HEK293 (cell line): Measurements from ENCODE around the gene TBCEL.

ENCODE experiments used
- CTCF ChIP-seq: fragments of 450-650 bp; formaldehyde crosslinking; IDR thresholded peaks from 2 replicates; pipeline ENCODE4 v1.5.1; 2016; ENCODE audit warnings: missing biosample characterization, missing genetic modification characterization
- ZBTB1 ChIP-seq: fragments of 450-650 bp; formaldehyde crosslinking; IDR thresholded peaks from 2 replicates; pipeline ENCODE4 v1.5.1; 2016; ENCODE audit warnings: missing biosample characterization, missing genetic modification characterization
- ZBTB7A ChIP-seq: fragments of 450-650 bp; formaldehyde crosslinking; IDR thresholded peaks from 2 replicates; pipeline ENCODE4 v1.5.1; 2016; ENCODE audit warnings: low read depth, missing biosample characterization, missing genetic modification characterization
- ZFP37 ChIP-seq: fragments of 450-650 bp; formaldehyde crosslinking; IDR thresholded peaks from 2 replicates; pipeline ENCODE4 v1.5.1; 2016; ENCODE audit warnings: missing biosample characterization, missing genetic modification characterization
- ZNF18 ChIP-seq: fragments of 450-650 bp; formaldehyde crosslinking; IDR thresholded peaks from 2 replicates; pipeline ENCODE4 v1.5.1; 2016; ENCODE audit warnings: missing biosample characterization, missing genetic modification characterization
- ZNF221 ChIP-seq: fragments of 450-650 bp; formaldehyde crosslinking; IDR thresholded peaks from 2 replicates; pipeline ENCODE4 v1.5.1; 2017; ENCODE audit warnings: missing biosample characterization, missing genetic modification characterization, borderline replicate concordance
- ZNF274 ChIP-seq, 2 experiments: fragments of 200-500 bp in 1 of 2; fragments of 450-650 bp in 1 of 2; sonication (Bioruptor generic) in 1 of 2; formaldehyde crosslinking in 1 of 2; IDR thresholded peaks; 2 replicates each; pipeline versions ENCODE4 v1.5.1 to v1.6.1; 2014 to 2016; ENCODE audit warnings: borderline replicate concordance in 1 of 2, inconsistent platforms in 1 of 2, low read length in 1 of 2, missing biosample characterization in 1 of 2, missing genetic modification characterization in 1 of 2
- ZNF354C ChIP-seq: fragments of 450-650 bp; formaldehyde crosslinking; IDR thresholded peaks from 2 replicates; pipeline ENCODE4 v1.5.1; 2016; ENCODE audit warnings: missing biosample characterization, missing genetic modification characterization, low read depth, borderline replicate concordance
- ZNF449 ChIP-seq: fragments of 450-650 bp; formaldehyde crosslinking; IDR thresholded peaks from 2 replicates; pipeline ENCODE4 v1.5.1; 2017; ENCODE audit warnings: missing biosample characterization, mild to moderate bottlenecking, missing genetic modification characterization, moderate library complexity
- ZNF530 ChIP-seq: fragments of 450-650 bp; formaldehyde crosslinking; IDR thresholded peaks from 2 replicates; pipeline ENCODE4 v1.5.1; 2016; ENCODE audit warnings: low read depth, missing biosample characterization, missing genetic modification characterization
- ZNF830 ChIP-seq: fragments of 450-650 bp; IDR thresholded peaks from 2 replicates; pipeline ENCODE4 v1.5.0; 2018; ENCODE audit warnings: missing biosample characterization, missing genetic modification characterization, low read depth, mild to moderate bottlenecking, moderate library complexity

DNA sequence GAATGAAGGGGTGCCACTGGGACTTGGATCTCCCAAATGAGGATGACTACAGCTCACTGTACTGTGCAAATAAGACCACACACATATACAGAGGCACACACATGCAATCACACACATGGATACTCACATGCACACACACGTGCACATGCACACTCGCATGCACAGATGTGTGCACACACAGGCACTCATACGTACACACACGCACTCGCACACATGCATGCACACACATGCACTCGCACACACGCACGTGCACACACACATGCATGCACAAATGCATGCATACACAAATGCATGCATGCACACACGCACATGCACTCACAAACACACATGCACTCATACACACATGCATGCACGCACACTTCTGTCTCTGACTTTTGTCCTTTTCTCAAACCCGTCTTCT, 113.1 kb downstream of the TBCEL start:
- no peak for TF ChIP-seq CTCF (tag by site-specific recombination)
- no peak for TF ChIP-seq ZNF830
- no peak for TF ChIP-seq ZNF530 (tag by site-specific recombination)
- TF ChIP-seq ZBTB7A (tag by site-specific recombination) = no peak
- TF ChIP-seq ZNF18 = no peak
- no peak for TF ChIP-seq ZBTB1 (tag by site-specific recombination)
- no peak for TF ChIP-seq ZNF221 (tag by site-specific recombination)
- no peak for TF ChIP-seq ZNF274 (IDR thresholded peaks at IDR 0.05; ENCODE audit: low read length)
- no peak for TF ChIP-seq ZNF274 (tag by site-specific recombination; IDR thresholded peaks at IDR 0.05; ENCODE audit: borderline replicate concordance)
- TF ChIP-seq ZFP37 = no peak
- TF ChIP-seq ZNF449 (tag by site-specific recombination) = no peak
- no peak for TF ChIP-seq ZNF354C
